H1 (cell line): Measurements from ENCODE around the gene ITPR3. TPM values are rescaled to one million over a fixed set of nuclear protein-coding genes. Genes with fewer than 3 reads are reported as not detected.

Source experiments
- CEBPB ChIP-seq: IDR thresholded peaks from 2 replicates; pipeline ENCODE4 v1.6.1; 2012; ENCODE audit warnings: low read depth, low read length
- CHD7 ChIP-seq: fragments of 300-600 bp; sonication (generic); IDR thresholded peaks from 2 replicates; pipeline ENCODE4 v1.7.1; 2012; ENCODE audit warnings: low read length, moderate library complexity, mild to moderate bottlenecking, inconsistent platforms; ENCODE audit not compliant: insufficient replicate concordance
- polyA plus RNA-seq, 7 experiments: library from polyadenylated mRNA; depleted of rRNA in 3 of 7; stranded (reverse) in 5 of 7; unstranded in 2 of 7; fragments of >200 nt in 5 of 7; fragments of 200-250 nt in 2 of 7; gene quantifications; 1 replicate in 5 of 7; 2 replicates in 1 of 7; 4 replicates in 1 of 7; pipeline versions ENCODE4 v1.2.1 to v1.2.3, GENCODE V29; 2011 to 2013; ENCODE audit warnings: missing spikeins in 2 of 7, mixed read lengths in 2 of 7
- total RNA-seq: library from RNA; stranded (reverse); fragmentation: NEBNext Ultra II Directional; extraction: Animal tissue kit (Norgen Biotek cat#: 25700); gene quantifications from 2 replicates; pipeline ENCODE4 v1.2.1, GENCODE V29; 2021

The ITPR3 gene
- total and polyA plus RNA-seq, 2 of the 8 experiments (the other 6 are each of a cell fraction or from before 2014, with no cell fraction given), result 29.1 to 45.7 TPM

- TF ChIP-seq CHD7, result no peak
- no peak for TF ChIP-seq CEBPB
Measured at GRCh38 chr6:33696076-33696475, 75.0 kb downstream of the ITPR3 start (continued).
